TTC549 (cell line): ENCODE results near the gene KRT6C.
"Not testable (repeated sequence)": the region's sequence is repeated elsewhere in the genome, so short reads cannot be mapped to it uniquely, and the experiment has no call there.

Experiments used
- FAIRE-seq: peaks from 2 replicates; lab custom pipeline; 2012; peaks lifted over from hg19 to GRCh38; lab: Jason Lieb, UNC

KRT6C gene

GRCh38 chr12:52454411-52455201 lies 19.0 kb downstream of the KRT6C start:
- no peak for FAIRE-seq

DNA sequence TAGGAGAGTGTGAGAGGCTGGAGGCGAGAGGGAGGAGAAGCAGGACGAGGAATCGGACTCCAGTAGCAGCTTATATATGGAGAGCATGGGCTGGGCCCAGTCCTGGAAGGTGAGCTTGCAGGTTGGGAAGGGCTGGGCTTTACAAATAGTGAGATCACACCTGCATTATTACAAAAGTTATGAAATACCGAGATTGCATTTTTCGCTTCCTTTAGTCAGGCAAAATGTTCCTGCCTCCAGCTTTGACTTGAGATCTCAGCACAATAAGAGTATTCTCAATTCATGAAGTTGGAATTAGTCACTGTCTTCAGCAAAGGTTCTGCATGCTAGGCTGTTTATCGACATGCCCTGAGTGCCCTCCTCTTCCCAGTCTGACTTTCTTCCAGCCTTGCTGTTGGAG lies 21.5 kb downstream of the KRT6C start, which contains the start of gene KRT6B:
Gene KRT6B, minus strand, starts transcription at position 46 of the 400 bp plus-strand sequence. CDS start 68 bp downstream, outside the sequence.
- FAIRE-seq: no peak

- no peak for FAIRE-seq
Measured at GRCh38 chr12:52448228-52448627, 25.4 kb downstream of the KRT6C start.

- not testable (repeated sequence) for FAIRE-seq
Measured at GRCh38 chr12:52447196-52447595, 26.4 kb downstream of the KRT6C start.

DNA sequence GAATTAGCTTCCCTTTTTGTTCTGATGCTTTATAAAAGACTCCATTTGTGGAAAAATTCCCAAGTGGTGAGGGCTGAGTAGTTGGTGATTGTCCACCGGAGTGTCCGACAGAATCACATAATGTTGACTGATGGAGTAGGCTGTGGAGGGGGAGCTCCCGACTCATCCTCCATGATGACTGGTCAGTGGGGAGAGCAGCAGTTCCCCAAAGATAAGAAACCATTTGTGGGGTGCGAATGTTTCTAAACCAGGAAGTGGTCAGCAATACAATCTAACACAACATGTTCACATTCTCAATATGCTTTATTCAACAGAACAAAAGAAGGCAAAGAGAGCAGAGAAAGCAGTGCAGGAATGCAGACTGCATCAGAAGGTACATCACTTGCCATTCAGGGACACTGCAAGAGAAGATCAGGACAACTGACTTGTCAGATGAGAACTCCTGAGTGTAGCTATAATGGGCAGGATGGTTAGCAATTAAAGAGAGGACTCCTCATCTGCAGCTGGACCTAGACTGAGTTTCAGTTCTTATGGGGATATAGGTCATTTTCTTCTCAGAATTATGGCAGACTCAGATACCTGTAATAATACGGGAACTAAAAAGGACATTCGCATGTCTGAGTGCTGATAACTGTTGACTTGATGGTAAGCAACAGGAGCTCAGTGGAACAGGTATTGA lies 27.1 kb downstream of the KRT6C start:
- no peak for FAIRE-seq

- no peak for FAIRE-seq
Measured at GRCh38 chr12:52445876-52446275, 27.7 kb downstream of the KRT6C start.

DNA sequence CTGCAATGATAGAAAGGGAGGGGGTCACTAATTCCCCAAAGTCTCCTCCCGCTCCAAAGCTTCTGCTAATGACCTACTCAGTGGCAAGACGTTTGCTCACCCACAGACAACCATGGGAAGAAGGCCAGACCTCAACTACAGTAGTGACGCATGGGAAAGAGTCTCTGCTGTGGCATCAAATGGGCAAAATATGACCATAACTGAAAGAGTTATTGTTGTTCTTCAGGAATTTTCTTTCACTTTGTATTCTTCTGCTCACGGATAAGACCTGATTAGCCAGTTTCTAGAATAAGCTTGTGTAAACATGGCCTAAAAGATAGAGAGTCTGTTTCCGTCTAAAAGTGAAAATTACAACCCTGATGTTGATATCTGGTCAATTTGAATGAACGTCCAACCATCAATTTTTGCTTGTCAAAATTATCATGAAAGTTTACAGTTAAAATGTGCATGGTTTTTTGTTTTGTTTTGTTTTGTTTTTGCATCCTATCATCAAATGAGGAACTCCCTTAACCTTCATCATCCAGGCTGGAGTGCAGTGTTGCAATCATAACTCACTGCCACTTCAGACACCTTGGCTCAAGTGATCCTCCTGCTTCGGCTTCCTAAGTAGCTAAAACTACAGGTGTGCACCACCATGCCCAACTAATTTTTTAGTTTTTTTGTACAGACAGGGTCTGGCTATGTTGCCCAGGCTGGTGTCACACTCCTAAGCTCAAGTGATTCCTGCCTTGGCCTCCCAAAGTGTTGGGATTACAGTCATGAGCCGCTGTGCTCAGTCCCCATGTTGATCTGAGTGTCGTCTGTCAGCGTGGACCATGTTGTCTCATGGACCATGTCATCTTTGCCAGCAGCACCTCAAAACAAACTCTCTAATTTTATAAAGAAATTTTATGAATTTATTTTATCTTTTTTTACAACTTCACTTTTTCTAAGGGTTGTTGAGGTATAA lies 28.7 kb downstream of the KRT6C start:
- no peak for FAIRE-seq

- FAIRE-seq: no peak
Measured at GRCh38 chr12:52443966-52444365, 29.6 kb downstream of the KRT6C start.

- no peak for FAIRE-seq
Measured at GRCh38 chr12:52442600-52443061, 31.0 kb downstream of the KRT6C start.

- FAIRE-seq: no peak
Measured at GRCh38 chr12:52441320-52441911, 32.2 kb downstream of the KRT6C start.

GRCh38 chr12:52440821-52441319 lies 32.7 kb downstream of the KRT6C start:
- FAIRE-seq: no peak

- FAIRE-seq: no peak
Measured at GRCh38 chr12:52439845-52440244, 33.8 kb downstream of the KRT6C start.

DNA sequence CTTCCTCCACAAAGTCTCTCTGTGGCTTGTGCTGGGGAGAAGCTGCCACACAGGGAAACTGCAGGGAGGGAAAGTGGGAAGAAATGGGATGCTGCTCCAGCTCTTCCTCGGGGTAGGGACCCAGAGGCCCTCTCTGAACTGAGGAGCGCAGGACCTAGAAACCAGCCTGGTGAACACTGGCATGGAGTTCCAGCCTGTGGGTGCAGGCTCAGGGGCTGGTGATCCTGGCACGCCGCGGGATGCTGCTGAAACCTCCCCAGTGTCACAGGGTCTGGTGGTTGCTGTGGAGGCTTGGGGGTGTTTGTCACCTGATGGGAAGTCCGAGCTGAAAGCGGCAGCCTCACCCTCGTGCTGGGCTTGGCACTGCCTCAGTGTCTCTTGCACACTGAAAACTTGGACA lies 34.2 kb downstream of the KRT6C start:
- no peak for FAIRE-seq

DNA sequence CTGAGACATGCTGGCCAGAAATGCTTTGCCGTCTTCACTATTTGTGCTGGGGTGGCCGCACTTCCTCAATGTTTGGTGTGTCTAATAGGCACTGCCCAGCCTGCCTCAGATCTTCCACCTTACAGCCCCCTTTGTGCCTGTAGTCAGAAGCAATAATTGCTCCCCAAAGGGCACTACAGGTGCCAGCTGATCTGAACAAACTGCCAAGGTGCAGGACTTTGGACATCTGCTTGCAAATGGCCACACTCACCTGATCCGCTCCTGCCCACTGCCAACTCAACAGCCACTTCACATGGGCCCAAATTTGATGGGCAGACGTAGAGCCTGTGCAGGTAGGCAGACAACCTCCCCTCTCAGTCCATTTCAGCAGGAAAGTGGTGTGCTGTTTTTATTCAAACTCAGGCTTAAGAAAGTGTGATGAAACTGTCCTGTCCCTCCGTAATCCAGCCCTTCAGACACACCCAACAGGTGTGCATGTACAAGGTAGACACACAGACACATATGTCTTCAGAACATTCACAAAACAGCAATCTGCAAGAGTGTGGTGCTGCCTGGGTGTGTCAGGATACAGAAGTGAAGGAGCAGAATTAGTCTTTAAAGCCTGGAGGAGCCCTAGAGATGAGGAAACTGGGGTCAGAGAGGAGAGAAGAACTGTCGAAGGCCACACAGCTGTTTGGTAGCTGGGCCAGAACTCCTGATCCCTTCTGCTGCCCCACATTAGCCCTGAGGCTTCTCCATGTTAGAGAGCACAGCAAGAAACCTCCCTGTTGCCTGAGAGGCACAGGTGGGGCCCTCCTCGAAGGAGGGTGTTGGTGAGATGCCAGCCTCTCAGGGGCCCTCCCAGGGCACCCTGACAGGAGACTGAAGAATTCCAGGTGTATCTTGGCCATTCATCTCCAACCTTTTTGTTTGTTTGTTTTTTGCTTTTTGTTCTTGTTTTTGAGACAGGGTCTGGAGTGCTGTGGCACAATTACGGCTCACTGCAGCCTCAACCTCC lies 35.0 kb downstream of the KRT6C start:
- no peak for FAIRE-seq

DNA sequence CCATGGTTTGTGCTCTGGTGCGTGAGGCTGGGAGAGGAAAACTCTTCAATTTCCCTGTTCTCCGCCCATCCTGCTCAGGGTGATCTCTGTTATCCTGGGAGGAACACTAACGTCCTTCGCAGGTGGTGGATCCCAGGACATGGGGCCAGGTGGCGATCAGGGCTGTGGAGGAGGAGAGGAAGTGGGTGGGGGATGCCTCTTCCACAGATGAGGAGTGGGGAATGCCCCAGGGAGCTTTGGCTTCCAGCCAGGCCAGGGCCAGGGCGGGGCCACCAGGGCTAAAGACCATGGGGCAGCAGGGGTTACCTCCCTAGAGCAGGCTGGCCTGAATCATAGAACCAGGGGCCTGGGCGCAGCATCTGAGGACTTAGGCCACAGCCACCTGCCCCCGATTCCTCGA lies 36.1 kb downstream of the KRT6C start:
- no peak for FAIRE-seq

GRCh38 chr12:52436828-52437474 lies 36.7 kb downstream of the KRT6C start:
- FAIRE-seq: no peak

DNA sequence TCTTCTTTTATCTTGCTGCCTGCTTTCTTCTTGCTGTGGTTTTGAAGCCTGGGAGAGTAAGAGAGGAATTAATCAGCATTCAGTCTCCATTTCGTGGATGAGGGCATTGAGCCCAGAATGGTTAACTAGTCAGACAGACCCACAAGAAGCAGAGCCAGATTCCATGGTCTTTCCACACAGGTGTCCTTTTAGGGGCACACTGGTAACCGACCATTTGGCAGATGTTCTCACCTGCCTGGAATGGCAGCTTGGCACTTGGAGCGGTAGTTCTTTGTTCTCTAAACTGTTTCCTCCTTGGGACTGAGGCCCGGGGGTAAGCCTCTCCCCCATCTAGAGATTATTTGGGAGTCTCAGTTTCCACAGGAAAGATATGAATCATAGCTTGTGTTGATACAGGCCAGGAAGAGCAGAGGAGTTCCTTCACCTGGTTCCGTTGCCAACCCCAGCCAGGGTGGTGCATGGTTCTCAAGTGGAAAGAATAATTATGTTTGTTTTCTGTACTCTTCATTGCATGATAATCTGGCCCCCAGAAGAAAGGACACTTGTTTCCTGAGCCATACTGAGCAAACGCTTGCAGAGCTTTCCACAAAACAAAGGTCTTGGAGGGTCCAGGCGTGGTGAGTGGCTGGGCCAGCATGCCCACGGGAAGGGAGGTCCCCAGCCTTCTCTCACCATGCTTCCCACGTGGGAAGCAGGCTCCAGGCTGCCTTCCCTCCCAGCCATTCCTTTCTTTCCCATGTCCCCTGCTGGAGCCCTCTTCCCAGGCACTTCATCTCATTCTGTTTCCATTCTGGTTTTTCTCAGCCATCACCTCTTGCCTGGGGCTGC lies 37.4 kb downstream of the KRT6C start:
- FAIRE-seq: no peak

DNA sequence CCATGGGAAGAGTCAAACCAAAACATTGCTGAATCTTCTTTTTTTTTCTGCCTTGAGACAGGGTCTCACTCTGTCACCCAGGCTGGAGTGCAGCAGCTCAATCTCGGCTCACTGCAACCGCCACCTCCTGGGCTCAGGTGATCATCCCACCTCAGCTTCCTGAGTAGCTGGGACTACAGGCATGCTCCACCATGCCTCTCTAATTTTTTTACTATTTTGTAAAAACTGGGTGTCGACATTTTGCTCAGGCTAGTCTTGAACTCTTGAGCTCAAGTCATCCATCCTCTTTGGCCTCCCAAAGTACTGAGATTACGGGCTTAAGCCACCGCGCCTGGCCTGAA lies 38.0 kb downstream of the KRT6C start:
- no peak for FAIRE-seq
